ENCODE data around the gene TP53. TPM values are rescaled to one million over a fixed set of nuclear protein-coding genes. Genes with fewer than 3 reads are reported as not detected.

TP53 gene
- 46.4 to 54.0 TPM (median 52.3 TPM) in 5 replicates for total RNA-seq (2022; extraction: Qiagen RNA extraction; ENCODE audit: low read depth)

GRCh38 chr17:7687072-7687907 lies at the start of gene TP53:
TSS of gene TP53 (minus strand) at chr17:7687490. CDS start at chr17:7676594, 10,896 bp downstream.

GRCh38 chr17:7716901-7717755 lies 29.8 kb upstream of the TP53 start, which contains the start of gene DNAH2:
TSS of gene DNAH2 (plus strand) at chr17:7717744. CDS start at chr17:7719735, 1,991 bp downstream.

GRCh38 chr17:7704601-7705268 lies 17.4 kb upstream of the TP53 start, which contains the start of gene EFNB3:
TSS of gene EFNB3 (plus strand) at chr17:7705202. CDS start at chr17:7705599, 397 bp downstream.

GRCh38 chr17:7687908-7688807 lies 868 bp upstream of the TP53 start, which contains the start of gene WRAP53:
TSS of gene WRAP53 (plus strand) at chr17:7688477. CDS start at chr17:7688649, 172 bp downstream.

GRCh38 chr17:7650509-7651096 lies 36.7 kb downstream of the TP53 start, which contains the start of gene ATP1B2:
TSS of gene ATP1B2 (plus strand) at chr17:7650926. CDS start at chr17:7651519, 593 bp downstream.

GRCh38 chr17:7629939-7630571 lies 57.2 kb downstream of the TP53 start, which contains the start of gene SHBG:
TSS of gene SHBG (plus strand) at chr17:7630135. CDS start at chr17:7630173, 38 bp downstream.

GRCh38 chr17:7627250-7628121 lies 59.8 kb downstream of the TP53 start, which contains the start of gene SAT2:
TSS of gene SAT2 (minus strand) at chr17:7627821. CDS start at chr17:7627635, 186 bp downstream.

Other genes with a start within 250 kb of the TP53 start
- gene FGF11, start 248.0 kb downstream of the TP53 start, total RNA-seq (2022; extraction: Qiagen RNA extraction; ENCODE audit: low read depth), result 0.74 to 1.4 TPM (median 1.2 TPM) in 5 replicates
- gene CHRNB1, start 242.4 kb downstream of the TP53 start, total RNA-seq (2022; extraction: Qiagen RNA extraction; ENCODE audit: low read depth), result 5.7 to 8.0 TPM (median 7.2 TPM) in 5 replicates
- gene ZBTB4, start 207.9 kb downstream of the TP53 start, total RNA-seq (2022; extraction: Qiagen RNA extraction; ENCODE audit: low read depth), result 17.8 to 24.3 TPM (median 22.7 TPM) in 5 replicates
- not detected in 5 replicates for gene SLC35G6, start 206.0 kb downstream of the TP53 start, total RNA-seq (2022; extraction: Qiagen RNA extraction; ENCODE audit: low read depth)
- 62.1 to 84.5 TPM (median 77.7 TPM) in 5 replicates for gene POLR2A, start 203.1 kb downstream of the TP53 start, total RNA-seq (2022; extraction: Qiagen RNA extraction; ENCODE audit: low read depth)
- 8.8 to 13.0 TPM (median 10.7 TPM) in 5 replicates for gene TNFSF12, start 138.4 kb downstream of the TP53 start, total RNA-seq (2022; extraction: Qiagen RNA extraction; ENCODE audit: low read depth)
- 0.72 to 1.5 TPM (median 1.1 TPM) in 5 replicates for gene TNFSF13, start 128.7 kb downstream of the TP53 start, total RNA-seq (2022; extraction: Qiagen RNA extraction; ENCODE audit: low read depth)
- gene SENP3, start 125.6 kb downstream of the TP53 start, total RNA-seq (2022; extraction: Qiagen RNA extraction; ENCODE audit: low read depth), result 93.8 to 107 TPM (median 95.9 TPM) in 5 replicates
- 31.7 to 44.5 TPM (median 39.7 TPM) in 5 replicates for gene CD68, start 107.9 kb downstream of the TP53 start, total RNA-seq (2022; extraction: Qiagen RNA extraction; ENCODE audit: low read depth)
- 117 to 140 TPM (median 122 TPM) in 5 replicates for gene MPDU1, start 103.6 kb downstream of the TP53 start, total RNA-seq (2022; extraction: Qiagen RNA extraction; ENCODE audit: low read depth)
- 0.16 to 0.30 TPM (median 0.19 TPM) in 5 replicates for gene SOX15, start 97.4 kb downstream of the TP53 start, total RNA-seq (2022; extraction: Qiagen RNA extraction; ENCODE audit: low read depth)
- 52.7 to 63.1 TPM (median 62.0 TPM) in 5 replicates for gene FXR2, start 72.6 kb downstream of the TP53 start, total RNA-seq (2022; extraction: Qiagen RNA extraction; ENCODE audit: low read depth)
- gene SAT2, start 59.7 kb downstream of the TP53 start, total RNA-seq (2022; extraction: Qiagen RNA extraction; ENCODE audit: low read depth), result 70.6 to 108 TPM (median 81.7 TPM) in 5 replicates
- gene SHBG, start 57.4 kb downstream of the TP53 start, total RNA-seq (2022; extraction: Qiagen RNA extraction; ENCODE audit: low read depth), result 0.47 to 0.70 TPM (median 0.64 TPM) in 5 replicates
- gene ATP1B2, start 36.6 kb downstream of the TP53 start, total RNA-seq (2022; extraction: Qiagen RNA extraction; ENCODE audit: low read depth), result 0.13 to 0.42 TPM (median 0.27 TPM) in 5 replicates
- gene WRAP53, start 987 bp upstream of the TP53 start, total RNA-seq (2022; extraction: Qiagen RNA extraction; ENCODE audit: low read depth), result 33.8 to 47.6 TPM (median 43.3 TPM) in 5 replicates
- 0.85 to 1.9 TPM (median 1.7 TPM) in 5 replicates for gene EFNB3, start 17.7 kb upstream of the TP53 start, total RNA-seq (2022; extraction: Qiagen RNA extraction; ENCODE audit: low read depth)
- 0.01 to 0.02 TPM (median 0.02 TPM) in 3 of 5 replicates, not detected in the others for gene DNAH2, start 30.3 kb upstream of the TP53 start, total RNA-seq (2022; extraction: Qiagen RNA extraction; ENCODE audit: low read depth)
- gene KDM6B, start 146.7 kb upstream of the TP53 start, total RNA-seq (2022; extraction: Qiagen RNA extraction; ENCODE audit: low read depth), result 13.2 to 24.6 TPM (median 20.3 TPM) in 5 replicates
- 0.31 to 1.5 TPM (median 0.71 TPM) in 5 replicates for gene TMEM88, start 167.6 kb upstream of the TP53 start, total RNA-seq (2022; extraction: Qiagen RNA extraction; ENCODE audit: low read depth)
- gene NAA38, start 170.1 kb upstream of the TP53 start, total RNA-seq (2022; extraction: Qiagen RNA extraction; ENCODE audit: low read depth), result 188 to 252 TPM (median 226 TPM) in 5 replicates
- 17.6 to 22.4 TPM (median 21.6 TPM) in 5 replicates for gene CYB5D1, start 170.5 kb upstream of the TP53 start, total RNA-seq (2022; extraction: Qiagen RNA extraction; ENCODE audit: low read depth)
- 58.1 to 75.8 TPM (median 63.0 TPM) in 5 replicates for gene CHD3, start 201.3 kb upstream of the TP53 start, total RNA-seq (2022; extraction: Qiagen RNA extraction; ENCODE audit: low read depth)
- gene RNF227, start 228.8 kb upstream of the TP53 start, total RNA-seq (2022; extraction: Qiagen RNA extraction; ENCODE audit: low read depth), result 0.98 to 1.9 TPM (median 1.4 TPM) in 5 replicates
- 1.5 to 3.4 TPM (median 2.9 TPM) in 5 replicates for gene KCNAB3, start 242.4 kb upstream of the TP53 start, total RNA-seq (2022; extraction: Qiagen RNA extraction; ENCODE audit: low read depth)
- gene TRAPPC1, start 244.5 kb upstream of the TP53 start, total RNA-seq (2022; extraction: Qiagen RNA extraction; ENCODE audit: low read depth), result 301 to 369 TPM (median 322 TPM) in 5 replicates
- 33.2 to 42.2 TPM (median 41.3 TPM) in 5 replicates for gene CNTROB, start 244.7 kb upstream of the TP53 start, total RNA-seq (2022; extraction: Qiagen RNA extraction; ENCODE audit: low read depth)

Measured in A549 treated with RU486 at 1 μM for 4 hours (cell line).